Non-pigmented ciliary epithelial cell (primary cell): Measurements from ENCODE around the gene UBE2G2.

Source experiments
- DNase-seq: peaks from one replicate; pipeline ENCODE4 v3.0.0-alpha.2; 2010; ENCODE audit warnings: low read depth

UBE2G2 gene

GRCh38 chr21:44749116-44749758, 52.4 kb downstream of the UBE2G2 start:
- DNase-seq: no peak

DNA sequence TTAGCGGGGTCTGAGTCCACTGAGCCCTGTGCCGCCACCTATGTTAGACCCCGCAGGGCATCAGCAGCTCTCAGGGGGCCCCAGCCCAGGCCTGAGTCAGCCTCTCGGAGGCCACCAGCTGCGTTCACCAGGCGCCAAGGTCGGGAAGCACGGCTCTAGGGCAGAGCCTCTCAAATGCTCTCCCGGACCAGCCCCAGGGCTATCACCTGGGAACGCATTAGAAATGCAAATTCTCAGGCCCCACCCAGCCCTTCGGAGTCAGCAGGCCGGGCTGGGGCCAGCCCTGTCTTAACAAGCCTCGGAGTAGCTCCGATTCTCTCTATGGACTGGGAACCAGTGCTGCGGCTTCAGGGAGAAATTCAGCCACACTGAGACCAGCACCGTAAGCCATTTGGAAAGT, 53.0 kb downstream of the UBE2G2 start:
- no peak for DNase-seq

DNA sequence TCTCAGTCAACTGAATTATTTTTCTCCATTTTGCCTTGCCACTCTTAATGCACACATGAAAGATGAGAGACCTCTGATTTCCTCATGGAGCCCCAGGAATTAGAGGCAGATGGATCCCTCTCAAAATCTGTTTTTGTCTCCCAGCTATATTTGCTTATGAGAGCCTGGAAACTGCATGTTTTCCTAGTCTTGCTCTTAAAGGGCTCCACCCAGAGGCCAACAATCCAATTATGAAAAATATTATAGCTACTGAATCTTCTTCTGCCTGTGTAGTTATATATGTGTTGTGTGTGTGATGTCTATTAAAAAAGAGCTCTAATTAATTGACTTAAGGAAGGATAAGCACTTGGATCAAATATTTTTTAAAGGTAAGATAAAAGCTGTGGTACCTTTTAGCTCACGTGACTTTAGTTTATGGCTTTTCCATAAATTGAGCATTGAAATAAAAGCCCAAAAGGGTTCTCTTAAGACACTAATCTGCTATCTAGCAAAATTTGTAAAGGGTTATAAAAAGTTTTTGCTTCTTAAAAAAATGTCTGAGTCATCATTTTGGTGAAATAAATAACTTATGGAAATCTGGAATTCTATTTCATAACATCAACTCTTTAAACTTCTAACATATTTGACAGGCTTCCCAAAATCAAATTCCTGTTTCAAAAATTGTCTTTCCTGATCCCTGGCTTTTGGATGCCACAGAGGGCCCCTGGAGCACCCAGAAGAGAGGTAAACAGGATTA, 59.0 kb downstream of the UBE2G2 start:
- DNase-seq: no peak

GRCh38 chr21:44741921-44742320, 59.7 kb downstream of the UBE2G2 start:
- no peak for DNase-seq

DNA sequence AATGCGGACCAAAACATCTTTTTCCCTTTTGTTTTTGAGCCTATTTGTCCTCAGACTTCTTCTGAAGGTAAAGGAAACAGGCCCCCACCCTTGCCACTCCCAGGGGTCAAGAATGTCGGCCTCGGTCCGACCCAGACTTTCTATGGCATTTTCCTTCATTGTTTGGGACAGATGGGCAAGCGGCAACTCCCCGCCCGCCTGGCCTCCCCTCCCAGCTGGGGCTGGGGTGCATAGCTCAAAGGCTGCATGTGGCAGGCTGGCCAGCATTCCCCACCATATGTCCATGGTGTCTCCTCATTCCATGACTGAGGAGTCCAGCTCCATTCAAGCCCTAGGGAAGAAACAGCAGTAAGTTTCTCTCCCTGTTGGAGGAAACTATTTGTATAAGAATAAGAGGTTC, 60.9 kb downstream of the UBE2G2 start:
- no peak for DNase-seq

DNA sequence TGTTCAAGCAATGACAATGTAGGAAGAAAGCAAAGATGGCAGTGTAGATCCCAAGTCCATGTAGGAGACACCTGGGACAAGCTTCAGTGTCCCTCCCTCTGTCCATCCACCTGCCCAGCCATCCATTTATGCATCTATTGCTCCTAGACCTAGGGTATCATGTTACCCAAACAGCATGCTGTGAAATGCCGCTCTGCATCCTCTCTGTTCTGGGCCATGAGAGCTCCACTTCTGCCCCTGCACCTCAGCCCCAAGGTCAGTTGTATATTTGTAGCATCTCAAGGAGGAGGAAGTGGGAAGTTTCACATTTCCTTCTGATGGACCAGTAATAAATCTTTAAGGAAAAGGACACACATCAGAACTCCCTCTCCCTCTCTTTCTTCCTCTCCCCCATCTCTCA, 62.3 kb downstream of the UBE2G2 start:
- no peak for DNase-seq

DNA sequence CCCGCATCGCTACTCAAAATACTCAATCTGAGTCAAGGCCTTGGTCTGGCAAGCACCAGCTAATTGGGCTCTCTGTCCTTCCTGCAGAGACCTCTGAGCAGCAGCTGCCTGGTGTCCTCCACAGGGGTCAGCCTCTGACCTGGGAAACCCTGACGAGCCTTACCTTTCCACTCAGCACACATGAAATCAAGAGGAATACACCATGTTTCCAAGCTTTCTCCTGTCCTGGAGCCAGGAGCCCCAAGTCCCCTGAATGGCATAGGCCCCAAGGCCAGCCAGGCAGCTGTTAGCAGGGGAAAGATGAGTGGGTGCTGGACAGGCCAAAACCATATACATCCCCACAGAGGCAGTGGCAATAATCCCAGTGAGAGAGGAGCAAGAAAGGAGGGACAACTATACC, 63.0 kb downstream of the UBE2G2 start:
- no peak for DNase-seq

DNA sequence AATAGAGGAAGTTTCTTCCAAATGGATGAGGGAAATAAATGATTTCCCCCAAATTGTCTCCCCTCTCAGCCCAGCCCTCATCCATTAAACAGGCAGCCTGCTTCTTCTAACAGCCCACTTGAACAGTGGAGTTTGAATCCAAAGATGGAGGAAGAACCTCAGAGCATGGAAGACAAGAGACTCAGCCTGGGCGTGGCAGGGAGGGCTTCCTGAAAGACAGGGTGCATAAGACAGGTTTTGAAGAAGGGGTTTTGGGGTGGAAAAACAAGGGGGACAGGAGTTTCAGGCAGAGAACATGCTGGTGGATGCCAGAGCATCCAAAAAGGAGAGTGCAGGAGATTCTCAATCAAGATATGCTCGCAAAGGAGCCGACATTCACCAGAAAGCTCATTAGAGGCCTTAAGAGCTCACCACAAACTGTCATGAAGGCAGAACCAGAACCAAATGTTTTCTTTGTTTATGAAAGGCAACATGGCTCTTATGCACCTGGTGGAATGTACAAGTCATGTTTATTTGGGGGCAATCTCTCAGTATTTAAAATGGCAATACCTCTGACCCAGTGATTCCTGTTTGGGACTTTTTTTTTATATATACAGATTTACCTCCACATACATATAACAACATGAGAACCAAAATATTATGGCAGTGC, 63.8 kb downstream of the UBE2G2 start:
- no peak for DNase-seq

GRCh38 chr21:44736291-44737004, 65.2 kb downstream of the UBE2G2 start:
- DNase-seq: no peak

- no peak for DNase-seq
Observed at GRCh38 chr21:44735821-44736220, 65.8 kb downstream of the UBE2G2 start.

DNA sequence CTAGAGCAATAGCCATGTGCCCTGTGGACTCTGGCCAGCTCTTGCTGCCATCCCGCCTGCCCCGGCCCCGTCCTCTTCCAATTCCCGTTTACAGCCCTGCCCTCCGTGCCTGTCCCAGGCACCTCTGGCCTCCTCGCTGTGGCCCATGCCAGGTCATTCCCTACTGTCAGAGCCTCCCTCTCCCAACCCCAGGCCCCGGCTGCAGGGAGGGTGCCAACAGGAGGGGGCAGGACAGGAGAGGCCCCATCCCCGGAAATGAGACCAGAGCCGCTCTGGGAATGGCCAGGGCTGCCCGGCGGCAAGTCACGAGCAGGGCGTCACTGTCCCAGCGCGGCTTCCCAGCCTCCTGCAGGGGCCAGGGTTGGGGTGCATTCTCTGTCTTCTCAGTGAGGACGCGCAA, 66.8 kb downstream of the UBE2G2 start:
- DNase-seq: no peak

- no peak for DNase-seq
Observed at GRCh38 chr21:44734026-44734745, 67.4 kb downstream of the UBE2G2 start.

DNA sequence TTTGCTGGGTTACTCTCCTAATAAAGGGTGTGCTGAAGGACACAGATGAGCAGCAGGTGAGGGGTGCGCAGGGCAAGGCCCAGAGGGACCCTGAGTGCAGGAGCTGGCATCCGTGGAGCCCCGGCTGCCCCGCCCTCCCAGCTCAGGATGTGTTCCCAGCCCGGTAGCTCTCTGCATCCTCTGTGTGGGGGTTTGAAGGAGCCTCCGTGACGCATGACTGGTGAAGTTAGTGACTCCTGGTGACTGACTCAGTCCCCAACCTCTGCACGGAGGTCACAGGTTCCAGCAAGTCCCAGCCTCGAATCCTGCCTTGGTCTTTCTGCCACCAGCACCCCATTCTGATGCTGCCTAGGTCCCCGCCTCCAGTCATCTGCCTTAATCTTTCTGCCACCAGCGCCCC, 68.7 kb downstream of the UBE2G2 start:
- no peak for DNase-seq

DNA sequence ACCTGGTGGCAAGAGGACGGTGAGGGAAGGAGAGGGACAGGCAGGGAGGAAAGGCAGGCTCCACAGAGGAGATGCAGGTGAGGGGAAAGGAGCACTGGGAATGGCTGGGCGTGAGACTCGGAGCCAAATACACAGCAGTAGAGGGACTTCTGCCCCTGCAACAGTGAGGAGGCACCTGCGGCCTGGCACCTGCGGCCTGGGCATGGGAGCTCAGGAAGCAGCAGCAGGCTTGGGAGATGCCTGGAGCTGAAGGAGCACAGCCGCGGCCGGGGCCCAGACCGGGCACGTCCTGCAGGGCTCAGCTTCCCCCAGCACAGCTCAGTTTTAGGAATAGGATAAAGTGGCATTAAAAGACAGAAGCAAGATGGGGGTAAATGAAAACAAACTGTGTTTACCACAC, 69.4 kb downstream of the UBE2G2 start:
- no peak for DNase-seq

GRCh38 chr21:44730951-44731579, 70.6 kb downstream of the UBE2G2 start:
- DNase-seq: no peak

DNA sequence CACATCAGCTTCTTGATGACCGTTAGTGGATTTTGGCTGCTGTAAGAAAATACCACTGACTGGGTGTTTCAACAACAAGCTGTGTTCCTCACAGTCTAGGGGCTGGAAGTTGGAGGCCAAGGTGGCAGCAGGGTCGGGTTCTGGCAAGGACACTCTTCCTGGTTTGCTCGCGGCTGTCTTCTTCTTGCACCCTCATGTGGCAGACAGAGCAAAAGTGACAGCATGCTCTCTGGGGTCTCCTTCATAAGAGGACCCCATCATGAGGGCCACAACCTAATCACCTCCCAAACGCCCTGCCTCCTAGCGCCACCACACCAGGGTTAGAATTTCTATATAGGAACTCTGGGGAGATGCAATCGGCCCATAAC, 71.6 kb downstream of the UBE2G2 start:
- no peak for DNase-seq

DNA sequence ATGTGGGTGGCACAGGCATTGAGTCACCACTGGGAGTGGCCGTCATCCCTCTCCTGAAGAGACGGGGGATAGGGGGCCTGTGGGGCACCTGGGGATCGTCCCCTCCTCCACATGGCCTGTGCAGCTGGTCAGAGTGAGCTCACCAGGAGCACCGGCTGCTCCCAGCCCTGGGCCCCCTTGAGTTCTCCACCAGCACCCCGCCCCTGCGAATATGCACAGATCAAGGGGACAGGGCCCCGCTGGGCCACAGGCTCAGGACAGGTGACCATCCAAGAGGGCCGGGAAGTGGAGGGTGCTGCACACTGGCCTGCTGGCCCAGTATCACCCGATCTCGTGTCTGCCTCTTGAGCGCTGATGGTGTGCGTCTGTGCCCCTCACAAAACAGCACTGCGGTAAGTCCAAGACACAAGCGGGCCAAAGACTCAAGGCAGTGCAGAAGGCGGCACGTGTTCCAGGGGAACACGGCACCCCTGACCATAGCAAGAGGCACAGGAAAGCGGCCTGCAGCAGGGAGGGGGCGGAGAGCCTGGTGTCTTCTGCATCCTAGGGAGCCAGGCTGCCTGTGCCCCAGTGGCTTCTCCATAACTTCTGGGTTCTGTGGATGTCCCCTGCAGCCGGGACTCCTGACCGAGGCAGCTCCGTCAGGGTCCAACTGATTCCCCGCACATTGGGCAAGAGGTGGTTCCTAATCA, 72.1 kb downstream of the UBE2G2 start:
- no peak for DNase-seq

GRCh38 chr21:44728716-44729115, 72.9 kb downstream of the UBE2G2 start:
- no peak for DNase-seq

GRCh38 chr21:44727757-44728156, 73.9 kb downstream of the UBE2G2 start:
- no peak for DNase-seq

DNA sequence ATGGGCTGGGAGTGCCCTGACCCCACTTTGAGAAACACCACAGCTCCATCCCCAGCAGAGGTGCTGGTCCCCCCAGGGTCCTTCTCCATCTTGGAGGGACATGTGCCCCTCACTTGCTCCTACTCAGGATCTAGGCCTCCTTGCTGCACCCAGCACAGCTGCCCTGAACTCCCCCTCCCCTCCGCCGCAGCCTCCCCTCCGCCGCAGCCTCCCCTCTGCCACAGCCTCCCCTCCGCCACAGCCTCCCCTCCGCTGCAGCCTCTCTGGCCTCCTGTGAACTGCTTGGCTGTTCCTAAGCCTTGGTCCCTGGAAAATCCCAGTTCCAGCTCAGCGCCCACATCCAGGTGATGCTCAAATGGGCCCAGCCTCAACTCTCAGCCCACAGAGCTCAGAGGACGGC, 74.3 kb downstream of the UBE2G2 start:
- DNase-seq: no peak

- no peak for DNase-seq
Observed at GRCh38 chr21:44726826-44727225, 74.8 kb downstream of the UBE2G2 start.
